Ramos (cell line): ENCODE data around the gene FAM170B.

Experiments used
- in situ Hi-C: fragments of 300-500 bp; cut with MboI; formaldehyde crosslinking; loops from one replicate; pipeline ENCODE4 v1.14.3; 2022; ENCODE audit warnings: low sequenced_read_pairs; ENCODE audit not compliant: unreplicated experiment

Gene FAM170B

DNA sequence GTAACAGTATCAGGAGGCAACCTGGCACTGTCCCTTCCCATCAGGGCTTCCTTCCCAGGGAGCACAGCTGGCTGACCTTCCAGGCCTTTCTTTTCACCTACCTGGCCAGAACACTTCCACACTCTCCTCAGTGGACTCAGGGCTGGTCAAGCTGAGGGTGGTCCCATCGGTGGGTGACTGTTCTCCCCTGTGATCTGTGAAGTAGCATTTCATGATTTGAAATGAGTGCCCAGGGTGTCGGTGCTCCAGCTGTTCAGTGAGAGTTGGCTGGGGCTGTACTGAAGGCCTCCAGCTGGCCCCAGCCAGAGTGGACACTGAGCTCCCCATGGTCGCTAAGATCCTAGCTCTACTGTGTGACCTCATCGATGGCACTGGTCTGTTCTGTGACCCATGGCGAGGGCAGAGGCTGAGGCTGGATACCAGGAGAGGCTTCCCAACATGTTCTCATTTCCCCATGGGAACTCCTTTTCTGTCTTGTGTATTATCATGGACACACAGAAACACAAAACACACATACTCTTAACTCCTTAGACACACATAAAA is at the start of gene FAM170B:
FAM170B (minus strand) TSS at position 316 of the 543 bp plus-strand sequence; CDS start at position 213, 103 bp downstream.
- in situ Hi-C loops = no loop called here

DNA sequence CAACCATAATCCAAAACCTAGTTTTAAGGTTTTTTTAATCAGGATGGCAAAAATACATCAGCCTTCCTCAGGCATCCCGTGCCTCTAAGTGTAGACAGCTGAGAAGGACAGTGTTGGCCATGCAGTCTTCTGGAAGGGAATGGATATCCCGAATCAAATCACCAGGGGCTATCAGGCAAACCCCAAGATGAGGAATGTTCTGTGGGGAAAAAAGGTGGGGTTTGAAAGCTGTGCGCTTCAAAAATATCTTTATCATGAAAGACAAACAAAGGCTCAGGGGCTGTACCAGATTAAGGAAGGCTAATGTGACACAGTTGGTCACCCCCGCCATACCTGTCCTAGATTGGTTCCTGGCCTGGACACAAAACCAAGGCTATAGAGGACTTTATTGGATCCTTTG is 49.0 kb upstream of the FAM170B start:
- in situ Hi-C loops = no loop called here

DNA sequence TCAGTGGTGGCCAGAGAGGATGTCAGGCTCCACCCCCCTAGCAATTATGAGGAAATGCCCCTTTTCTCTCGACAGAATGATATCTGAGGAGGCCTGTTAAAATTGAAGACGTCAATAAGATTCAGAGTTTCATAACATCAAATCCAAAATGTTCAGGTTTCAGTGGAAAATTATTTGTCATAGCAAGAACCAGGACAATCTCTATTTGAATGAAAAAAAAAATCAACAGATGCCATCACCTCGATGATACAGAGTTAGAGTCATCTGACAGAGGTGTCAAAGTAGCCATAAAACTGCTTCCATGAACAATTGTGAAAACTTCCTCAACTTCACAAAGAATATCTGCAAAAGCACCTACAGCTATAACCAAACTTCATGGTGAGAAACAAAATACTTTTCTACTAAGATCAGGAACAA is 46.6 kb upstream of the FAM170B start:
- in situ Hi-C loops = no loop called here

DNA sequence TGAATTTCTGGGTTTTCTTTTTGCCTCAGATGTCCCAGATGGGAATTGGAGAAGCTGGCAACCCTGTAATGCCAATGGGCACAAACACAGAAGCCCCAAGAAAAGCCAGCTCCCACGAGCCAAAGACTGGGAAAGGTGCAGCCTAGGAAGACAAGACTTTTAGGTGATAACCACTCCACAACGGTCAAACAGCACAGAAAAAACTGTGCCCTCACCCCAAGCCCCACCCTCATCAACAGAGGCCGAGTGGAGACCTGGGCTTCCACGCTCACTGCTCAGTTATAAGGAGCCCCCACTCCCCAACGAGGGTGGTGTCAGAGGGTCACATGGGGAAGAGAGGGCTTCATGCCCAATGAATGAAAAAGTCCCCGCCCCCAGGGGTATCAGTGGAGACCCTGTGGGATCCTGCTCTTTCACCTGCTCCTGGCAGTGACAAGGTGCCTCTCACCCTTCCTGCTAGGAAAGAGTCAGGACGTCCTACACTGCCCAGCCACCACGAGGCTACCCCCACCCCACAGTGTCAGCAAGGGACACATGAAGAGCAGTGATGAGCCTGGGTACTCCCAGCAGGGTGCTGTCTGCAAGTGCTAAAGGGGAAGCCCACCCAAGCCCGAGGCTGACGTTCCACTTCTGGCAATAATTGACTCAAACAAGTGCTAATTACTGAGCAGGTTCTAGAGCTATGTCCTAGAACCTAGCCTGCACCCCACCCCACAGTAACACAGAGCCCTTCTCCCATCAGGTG is 46.0 kb upstream of the FAM170B start:
- in situ Hi-C loops = no loop called here

DNA sequence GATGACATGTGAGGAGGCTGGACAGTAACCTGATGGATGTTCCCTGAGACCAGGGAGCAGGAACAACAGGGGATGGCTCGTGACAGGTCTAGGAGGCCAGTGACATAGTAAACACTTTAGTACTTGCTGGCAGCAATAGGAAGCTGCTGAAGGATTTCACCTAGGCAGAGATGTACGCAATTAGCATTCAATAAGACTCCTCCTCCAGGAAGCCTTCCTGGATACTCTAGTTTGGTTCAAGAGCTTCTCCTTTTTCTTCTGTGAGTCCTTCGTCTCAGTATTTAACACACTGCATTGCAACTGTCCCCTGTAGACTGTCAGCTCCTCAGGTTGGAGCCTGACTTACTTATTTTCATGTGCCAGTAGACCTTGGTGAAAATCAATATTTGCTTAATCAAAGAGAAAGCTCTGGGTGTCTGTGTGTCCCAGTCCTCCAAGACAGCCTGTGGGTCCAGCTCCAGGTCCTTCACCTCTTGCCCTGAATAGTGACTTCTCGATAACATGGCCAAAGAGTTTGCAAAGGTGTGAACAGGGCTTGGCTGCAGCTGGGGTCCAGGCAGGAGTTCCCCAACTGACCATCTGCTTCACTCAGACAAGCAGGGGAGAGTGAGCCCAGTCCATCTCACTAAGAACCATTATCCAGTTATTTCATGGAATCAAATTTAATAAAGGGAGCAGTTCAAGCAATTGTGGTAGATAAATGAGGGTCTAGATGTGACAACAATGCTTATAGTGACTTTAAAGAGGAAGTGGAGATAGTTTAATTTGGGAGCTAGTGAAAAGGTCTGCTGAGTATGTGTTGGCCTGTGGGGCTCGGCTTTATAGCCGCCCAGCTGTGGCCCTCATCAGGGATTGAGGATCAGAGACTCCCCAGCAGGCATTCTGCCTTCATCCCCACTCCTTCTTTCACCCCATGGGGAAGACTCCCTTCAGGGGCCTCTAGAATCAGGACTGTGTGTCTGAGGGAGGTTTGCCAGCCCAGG is 45.0 kb upstream of the FAM170B start:
- in situ Hi-C loops = no loop called here

DNA sequence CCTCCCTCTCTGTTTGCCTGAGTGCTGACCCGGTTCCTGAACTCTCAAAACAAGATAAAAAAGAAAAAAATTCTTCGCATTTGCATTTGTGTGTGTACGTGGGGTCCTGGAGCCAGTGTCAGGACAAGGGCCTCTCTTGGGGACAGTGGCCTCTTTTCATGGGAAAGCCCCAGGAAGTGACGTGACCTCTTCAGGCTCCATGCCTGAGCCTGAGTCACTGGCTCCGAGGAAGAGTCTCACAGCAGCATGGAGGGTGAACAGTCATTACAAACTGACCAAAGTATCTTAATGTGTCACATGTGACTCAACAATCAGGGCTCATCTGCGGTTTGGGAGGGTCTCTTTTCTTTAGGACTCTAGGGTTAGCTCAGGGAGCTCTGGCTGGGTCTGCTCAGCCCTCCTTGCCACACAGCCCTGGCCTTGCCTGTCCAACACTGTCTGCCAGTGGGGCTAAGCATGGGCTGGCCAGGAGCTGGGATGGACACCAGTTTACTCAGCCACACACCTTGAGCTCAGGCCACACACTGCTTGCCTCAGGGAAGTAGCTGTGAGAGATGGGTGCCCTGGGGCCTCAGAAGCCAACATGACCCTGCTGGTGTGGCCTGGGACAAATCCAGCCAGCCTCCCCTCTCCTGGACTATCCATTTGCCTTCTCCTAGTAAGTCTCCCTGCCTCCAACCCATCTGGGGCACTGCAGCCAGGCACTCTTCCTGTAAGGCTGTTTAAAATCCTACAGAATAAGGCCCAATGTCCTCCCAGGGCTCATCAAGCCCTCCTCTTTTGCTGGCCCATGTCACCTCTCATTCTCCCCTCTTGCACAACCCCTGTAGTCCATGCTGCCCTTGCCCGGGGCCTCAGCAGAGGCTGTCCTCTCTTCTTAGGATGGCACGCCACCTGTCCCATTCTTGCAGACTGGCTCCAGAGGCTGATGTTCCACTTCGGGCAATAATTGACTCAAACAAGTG is 43.9 kb upstream of the FAM170B start:
- in situ Hi-C loops = no loop called here

DNA sequence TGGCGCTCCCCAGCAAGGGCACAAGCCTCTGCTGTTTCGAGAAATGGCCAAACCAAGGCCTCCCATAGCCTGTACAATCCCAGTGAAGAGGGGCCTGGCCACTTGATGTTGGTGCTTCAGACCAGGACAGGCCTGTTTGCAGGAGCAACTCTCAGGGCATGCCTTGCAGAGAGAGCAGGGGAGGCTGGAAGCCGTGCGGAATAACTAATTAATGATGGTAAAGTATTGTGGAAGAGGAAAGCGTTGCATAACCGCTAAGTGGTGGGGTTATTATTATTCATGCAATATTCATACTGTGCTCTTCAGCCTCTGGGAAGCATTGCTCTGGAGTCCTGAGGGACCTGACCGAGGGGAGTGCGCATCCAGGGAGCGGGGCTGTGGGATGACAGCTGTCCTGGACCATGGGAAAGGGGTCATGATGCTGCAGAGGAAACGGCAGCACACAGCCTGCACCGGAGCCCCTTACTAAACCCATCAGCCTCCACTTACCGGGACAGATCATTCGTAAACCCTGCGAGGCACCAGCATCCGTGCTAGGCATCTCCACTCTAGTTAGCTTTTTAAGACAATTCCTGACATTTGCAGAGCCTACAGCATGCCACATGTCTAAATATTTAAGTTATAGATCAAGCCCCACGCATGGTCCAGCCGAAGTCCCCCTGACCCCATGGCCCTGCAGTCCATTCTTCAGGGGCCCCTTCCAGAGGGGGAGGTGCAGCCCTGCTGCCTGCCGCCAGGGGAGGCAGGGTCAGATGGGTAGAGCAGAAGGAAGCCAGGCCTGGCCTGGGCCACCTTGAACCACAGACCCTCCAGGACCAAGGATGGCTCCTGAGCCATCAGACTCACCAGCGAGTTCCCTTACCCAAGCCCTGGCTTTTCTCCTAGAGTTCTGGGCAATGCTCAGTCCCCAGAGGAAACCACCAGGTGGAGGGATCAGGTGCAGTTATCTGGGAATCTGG is 42.8 kb upstream of the FAM170B start:
- in situ Hi-C loops = no loop called here

DNA sequence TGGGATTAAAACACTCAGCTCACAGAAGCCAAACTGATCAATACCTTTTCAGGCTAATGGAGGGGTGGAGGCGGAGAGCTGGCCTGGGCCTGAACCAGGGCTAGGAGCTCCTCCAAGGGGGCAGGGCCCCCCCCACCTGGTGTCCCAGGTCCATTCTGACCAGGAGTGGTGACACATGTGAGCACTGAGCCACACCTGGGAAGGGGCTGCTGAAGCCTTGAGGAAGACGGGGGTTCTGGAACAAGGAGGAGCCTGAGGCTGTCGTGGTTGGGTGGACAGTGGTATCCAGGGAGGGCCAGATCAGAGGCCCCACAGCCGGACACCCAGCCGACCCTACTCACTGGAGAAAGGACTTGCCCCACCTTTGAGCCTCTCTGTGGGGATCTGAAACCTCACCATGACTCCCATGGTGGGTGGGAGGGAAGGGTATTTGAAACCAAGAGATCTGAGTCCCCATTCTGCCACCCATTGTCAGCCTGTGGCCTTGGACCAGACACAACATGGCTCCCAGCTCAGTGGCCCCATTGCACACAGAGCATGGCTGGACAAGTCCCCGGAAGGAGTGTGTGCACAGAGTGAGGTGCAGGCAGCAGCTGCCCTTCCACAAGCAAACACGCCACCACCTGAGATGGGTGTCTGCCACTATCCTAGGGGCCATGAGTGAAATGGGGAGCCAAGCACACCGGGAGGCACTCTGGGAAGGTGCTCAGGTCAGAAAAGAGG is 41.9 kb upstream of the FAM170B start:
- in situ Hi-C loops = no loop called here

DNA sequence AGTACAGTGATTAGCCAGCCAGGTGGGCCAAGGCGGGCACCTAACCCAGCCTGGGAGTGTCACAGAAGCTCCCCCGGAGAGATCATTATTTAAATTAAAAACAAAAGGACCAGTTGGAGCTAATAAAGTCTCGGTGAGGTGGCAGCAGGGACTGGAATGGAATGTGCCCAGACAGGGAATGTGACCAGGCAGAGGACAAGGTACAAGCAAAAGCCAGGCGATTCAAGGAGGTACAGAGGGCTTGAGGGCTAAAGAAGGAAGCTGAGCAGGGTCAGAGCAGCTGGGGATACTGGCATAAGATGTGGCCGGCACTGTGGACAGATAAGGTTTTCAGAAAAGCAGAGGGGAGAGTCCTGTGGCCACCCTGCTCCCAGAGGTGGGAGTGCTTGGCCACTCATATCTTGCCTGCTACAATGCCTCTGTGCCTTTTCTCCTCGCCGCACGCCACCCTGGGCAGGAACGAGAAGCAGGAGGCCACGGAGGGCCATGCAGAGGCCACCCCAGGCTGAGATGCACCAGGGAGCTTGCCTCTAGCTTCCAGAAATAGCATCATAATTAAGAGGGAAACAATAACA is 41.2 kb upstream of the FAM170B start:
- in situ Hi-C loops = loop anchor here (25.0 kb wide), 1 partner anchor 513 kb away; no protein-coding TSS in a partner anchor

DNA sequence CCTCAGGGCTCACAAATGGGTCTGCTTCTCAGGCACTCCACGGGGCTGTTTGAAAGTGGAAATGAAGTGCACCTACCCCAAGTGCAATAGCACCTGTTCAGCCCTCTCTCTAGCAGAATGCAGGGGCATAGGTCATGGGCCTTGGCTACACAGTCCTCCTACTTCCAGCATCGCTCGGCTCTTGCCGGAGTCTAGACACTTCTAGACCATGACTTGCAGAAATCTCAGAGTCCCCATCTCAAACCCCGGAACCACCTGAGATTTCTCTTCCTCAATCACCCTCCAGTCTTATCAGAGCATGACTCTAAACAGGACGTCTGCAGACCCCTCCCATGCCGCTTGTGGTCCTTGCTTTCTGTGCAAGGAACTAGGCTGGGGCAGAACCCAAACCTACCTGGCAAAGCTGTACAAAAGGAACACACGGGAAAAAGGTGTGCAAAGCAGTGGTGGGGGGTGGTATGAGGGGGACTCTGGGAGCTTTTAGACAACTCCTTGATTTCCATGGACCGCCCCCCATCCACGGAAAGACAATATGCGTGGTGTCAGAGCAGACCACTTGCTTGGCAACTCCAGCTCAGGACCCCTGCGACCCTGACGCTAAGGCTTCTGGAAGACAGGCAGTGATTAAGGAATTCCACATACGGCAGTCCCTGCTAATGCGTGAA is 40.6 kb upstream of the FAM170B start:
- in situ Hi-C loops = loop anchor here (25.0 kb wide), 1 partner anchor 512 kb away; no protein-coding TSS in a partner anchor

DNA sequence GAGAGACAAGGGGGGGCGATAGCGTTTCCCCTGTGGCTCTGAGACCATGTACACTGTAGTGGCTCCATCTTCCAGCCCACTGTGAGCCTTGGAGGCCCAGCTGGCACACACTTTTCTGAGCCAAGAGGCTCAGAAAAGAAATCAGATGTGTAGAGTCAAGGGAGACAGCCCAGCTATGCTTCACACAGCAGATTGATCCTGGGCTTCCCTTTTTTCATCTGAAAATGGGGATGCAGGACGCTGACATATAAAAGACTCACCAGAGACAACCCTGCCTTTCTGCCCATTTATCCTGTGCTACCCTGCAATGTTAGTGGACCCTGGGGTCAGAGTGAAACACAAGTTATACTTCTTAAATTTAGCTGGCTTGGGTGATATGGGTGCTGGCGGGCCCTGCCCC is 40.0 kb upstream of the FAM170B start:
- in situ Hi-C loops = loop anchor here (25.0 kb wide), 1 partner anchor 512 kb away; no protein-coding TSS in a partner anchor

DNA sequence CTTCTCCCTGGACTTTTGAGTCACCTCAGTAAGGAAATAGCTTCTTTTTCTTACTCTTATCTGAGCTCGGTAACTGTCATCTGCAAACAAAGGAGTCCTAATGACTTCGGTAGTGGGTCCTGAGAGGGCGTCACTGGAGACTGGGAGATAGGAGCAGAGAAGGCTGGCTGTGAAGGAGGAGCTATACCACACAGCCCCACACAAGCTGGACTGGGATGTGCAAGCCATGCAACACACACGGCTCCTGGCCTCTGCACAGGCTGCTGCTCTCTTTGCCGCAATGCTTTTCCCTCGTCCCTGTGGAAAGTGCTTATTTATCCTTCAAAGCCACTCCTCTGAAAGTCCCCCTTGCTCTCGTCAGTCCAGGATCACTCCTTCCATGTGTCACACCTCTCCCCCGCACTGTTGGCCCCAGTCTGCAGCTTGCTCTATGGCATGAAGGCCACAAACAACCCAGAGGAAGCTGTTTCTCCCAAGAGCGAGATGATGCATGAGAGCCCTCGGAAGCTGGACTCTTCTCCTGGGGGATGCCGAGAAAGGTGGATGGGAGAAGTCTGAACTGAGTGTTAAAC is 39.5 kb upstream of the FAM170B start:
- in situ Hi-C loops = loop anchor here (25.0 kb wide), 1 partner anchor 511 kb away; no protein-coding TSS in a partner anchor

DNA sequence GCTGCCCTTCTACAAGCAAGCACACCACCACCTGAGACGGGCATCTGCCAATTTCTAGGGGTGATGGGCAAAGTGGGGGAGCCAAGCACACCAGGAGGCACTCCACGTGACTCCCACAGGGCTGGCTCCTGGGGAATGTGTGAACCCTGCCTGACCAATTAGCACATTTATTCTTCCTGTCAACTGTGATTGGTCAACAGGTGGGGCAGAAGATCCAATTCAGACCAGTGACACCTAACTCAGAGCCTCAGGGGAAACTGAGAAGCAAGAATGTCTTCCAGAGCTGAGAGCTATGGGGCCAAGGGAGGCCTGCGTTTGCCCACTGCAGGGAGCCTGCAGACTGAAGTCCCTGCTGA is 38.9 kb upstream of the FAM170B start:
- in situ Hi-C loops = loop anchor here (25.0 kb wide), 1 partner anchor 510 kb away; no protein-coding TSS in a partner anchor

DNA sequence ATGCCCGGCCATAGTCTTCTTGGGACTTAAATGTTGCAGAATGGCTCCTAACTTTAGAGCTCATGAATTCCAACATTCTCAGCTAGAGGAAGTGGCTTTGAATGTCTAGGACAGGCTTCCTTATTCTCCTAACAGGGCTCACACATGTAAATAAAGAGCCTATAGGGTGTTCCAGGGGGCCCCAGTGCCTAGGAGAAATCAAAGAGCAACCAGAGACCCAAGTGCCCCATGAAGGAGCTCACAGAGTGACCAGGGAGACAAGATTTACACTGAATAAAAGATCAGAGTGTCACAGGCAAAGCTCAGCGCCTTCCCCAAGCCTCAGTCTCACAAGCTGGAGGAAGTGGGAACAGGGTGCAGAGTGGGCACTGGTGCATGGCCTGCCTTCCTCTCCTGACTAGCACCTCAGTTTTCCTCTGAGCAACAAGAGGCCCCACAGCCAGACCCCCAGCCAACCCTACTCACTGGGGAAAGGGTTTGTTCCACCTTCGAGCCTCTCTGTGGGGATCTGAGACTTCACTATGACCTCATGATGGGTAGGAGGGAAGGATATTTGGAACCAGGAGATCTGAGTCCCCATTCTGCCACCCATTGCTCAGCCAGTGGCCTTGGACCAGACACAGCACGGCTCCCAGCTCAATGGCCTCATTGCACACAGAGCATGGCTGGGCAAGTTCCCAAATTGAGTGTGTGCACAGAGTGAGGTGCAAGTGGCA is 38.4 kb upstream of the FAM170B start:
- in situ Hi-C loops = loop anchor here (25.0 kb wide), 1 partner anchor 510 kb away; no protein-coding TSS in a partner anchor

DNA sequence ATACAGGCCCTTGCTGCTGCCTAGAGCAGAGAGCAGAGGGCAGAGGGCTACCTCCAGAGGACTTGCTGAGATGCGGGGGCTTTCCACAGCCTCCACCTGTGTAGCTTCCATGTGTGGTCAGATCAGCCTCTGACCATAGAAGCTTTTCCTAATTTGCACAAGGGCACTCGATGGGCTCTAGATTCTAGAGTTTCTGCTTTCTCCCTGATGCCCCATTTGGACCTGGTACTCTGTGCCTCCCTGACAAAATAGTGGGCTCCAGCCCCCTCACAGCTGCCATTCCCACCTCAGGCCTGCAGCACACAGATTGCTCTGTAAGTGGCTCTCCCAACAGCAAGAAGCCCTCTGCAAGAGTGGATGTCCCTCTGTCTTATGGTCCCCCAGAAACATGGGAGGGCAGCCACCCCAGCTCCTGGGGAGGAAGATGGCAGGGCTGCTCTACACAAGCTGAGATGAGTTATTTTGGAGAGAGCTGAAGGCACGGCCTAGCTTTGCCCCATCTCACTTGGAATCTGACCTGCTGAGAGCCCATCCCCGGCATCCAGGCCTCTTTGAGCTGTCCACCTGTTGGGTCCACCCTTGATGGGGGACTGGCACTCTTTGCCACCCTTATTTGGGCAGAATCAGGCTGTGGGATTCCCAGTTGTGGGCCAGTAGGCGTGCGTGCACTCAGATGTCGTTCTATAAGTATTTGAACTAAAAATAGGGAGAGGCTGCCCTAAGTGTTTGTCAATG is 37.7 kb upstream of the FAM170B start:
- in situ Hi-C loops = loop anchor here (25.0 kb wide), 1 partner anchor 509 kb away; no protein-coding TSS in a partner anchor
